HEK293T (cell line): Measurements from ENCODE around the gene WSB1.

Experiments used
- CTCF ChIA-PET: fragments of 350-600 bp; formaldehyde crosslinking; extraction: SDS; loops from one replicate; lab custom pipeline; 2021; ENCODE audit warnings: antibody characterized with exemption, inconsistent platforms; lab: Yijun Ruan, JAX
- POLR2A ChIA-PET: fragments of 350-600 bp; formaldehyde crosslinking; extraction: SDS; loops from one replicate; lab custom pipeline; 2020; ENCODE audit warnings: antibody characterized with exemption, inconsistent platforms; lab: Yijun Ruan, JAX
- DNase-seq: peaks from one replicate; pipeline ENCODE4 v3.0.0; 2012; ENCODE audit warnings: mixed read lengths; ENCODE audit errors: extremely low spot score
- ARNT ChIP-seq: fragments of 450-650 bp; IDR thresholded peaks from 2 replicates; pipeline ENCODE4 v1.6.1; 2017; ENCODE audit warnings: mild to moderate bottlenecking
- BHLHE40 ChIP-seq: fragments of 450-650 bp; IDR thresholded peaks from 2 replicates; pipeline ENCODE4 v1.6.1; 2016; ENCODE audit warnings: mild to moderate bottlenecking, moderate library complexity, borderline replicate concordance
- CTBP1 ChIP-seq: fragments of 450-650 bp; IDR thresholded peaks from 2 replicates; pipeline ENCODE4 v1.6.1; 2016; ENCODE audit warnings: borderline replicate concordance
- ELF4 ChIP-seq: fragments of 450-650 bp; IDR thresholded peaks from 2 replicates; pipeline ENCODE4 v1.6.1; 2017; ENCODE audit warnings: antibody characterized with exemption
- FOXA1 ChIP-seq: fragments of 450-650 bp; IDR thresholded peaks from 2 replicates; pipeline ENCODE4 v1.6.1; 2016; ENCODE audit warnings: mild to moderate bottlenecking
- FOXK2 ChIP-seq: fragments of 450-650 bp; IDR thresholded peaks from 2 replicates; pipeline ENCODE4 v1.6.1; 2016; ENCODE audit warnings: mild to moderate bottlenecking
- FOXM1 ChIP-seq: fragments of 450-650 bp; IDR thresholded peaks from 2 replicates; pipeline ENCODE4 v1.6.1; 2017; ENCODE audit warnings: mild to moderate bottlenecking, borderline replicate concordance
- HDGF ChIP-seq: fragments of 450-650 bp; IDR thresholded peaks from 2 replicates; pipeline ENCODE4 v1.6.1; 2017; ENCODE audit warnings: antibody characterized with exemption, borderline replicate concordance
- L3MBTL2 ChIP-seq: fragments of 450-650 bp; conservative IDR thresholded peaks from 2 replicates; pipeline ENCODE4 v1.6.1; 2016; ENCODE audit warnings: mild to moderate bottlenecking
- LEF1 ChIP-seq: fragments of 450-650 bp; IDR thresholded peaks from 2 replicates; pipeline ENCODE4 v1.6.1; 2017; ENCODE audit warnings: mild to moderate bottlenecking, borderline replicate concordance
- NFRKB ChIP-seq: fragments of 450-650 bp; IDR thresholded peaks from 2 replicates; pipeline ENCODE4 v1.6.1; 2016; ENCODE audit warnings: mild to moderate bottlenecking, moderate library complexity
- SP1 ChIP-seq: fragments of 450-650 bp; IDR thresholded peaks from 2 replicates; pipeline ENCODE4 v1.6.1; 2017
- SUZ12 ChIP-seq: fragments of 450-650 bp; IDR thresholded peaks from 2 replicates; pipeline ENCODE4 v1.6.1; 2016; ENCODE audit warnings: mild to moderate bottlenecking
- TARDBP ChIP-seq: fragments of 450-650 bp; IDR thresholded peaks from 2 replicates; pipeline ENCODE4 v1.6.1; 2016
- ZNF384 ChIP-seq: fragments of 450-650 bp; IDR thresholded peaks from 2 replicates; pipeline ENCODE4 v1.6.1; 2016
- TF ChIP-seq, protein P1 (sequence below): fragments of 450-650 bp; IDR thresholded peaks from 2 replicates; pipeline ENCODE4 v1.6.1; 2016

Gene WSB1

DNA sequence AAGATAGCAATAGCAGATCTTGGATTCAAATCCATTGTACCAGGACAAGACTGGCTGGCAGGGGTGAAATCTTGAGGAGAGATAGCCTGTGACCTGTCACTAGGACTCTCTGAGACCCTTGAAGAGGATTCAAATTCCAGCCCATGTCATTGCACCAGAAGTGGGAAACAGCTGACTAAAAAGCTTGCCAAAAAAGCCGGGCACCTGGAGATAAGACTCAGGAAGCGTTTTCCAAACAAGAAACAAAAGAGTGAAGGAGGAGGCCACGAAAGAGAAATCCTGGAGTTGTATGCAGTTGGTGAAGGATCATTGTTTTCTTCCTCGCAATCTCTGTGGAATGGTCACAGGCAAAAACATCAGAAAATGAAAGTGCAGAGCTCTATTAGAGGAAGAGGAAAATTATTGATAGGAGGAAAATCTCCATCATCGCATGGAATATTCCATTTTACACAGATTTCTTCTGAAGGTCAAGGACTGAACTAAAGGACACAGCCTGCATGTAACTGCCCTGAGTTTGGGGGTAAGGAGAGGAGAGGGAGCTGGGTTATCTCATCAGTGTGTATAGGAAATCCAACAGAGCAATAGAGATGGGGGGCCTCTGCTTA, 9.0 kb upstream of the WSB1 start:
- TF ChIP-seq SUZ12 (no peak), ELF4 (no peak), LEF1 (no peak), BHLHE40 (no peak), ARNT (no peak), CTBP1 (no peak), FOXA1 (no peak), FOXM1 (no peak), HDGF (no peak), ZNF384 (no peak), TARDBP (no peak), NFRKB (no peak), L3MBTL2 (no peak)
- TF ChIP-seq, protein P1, sequence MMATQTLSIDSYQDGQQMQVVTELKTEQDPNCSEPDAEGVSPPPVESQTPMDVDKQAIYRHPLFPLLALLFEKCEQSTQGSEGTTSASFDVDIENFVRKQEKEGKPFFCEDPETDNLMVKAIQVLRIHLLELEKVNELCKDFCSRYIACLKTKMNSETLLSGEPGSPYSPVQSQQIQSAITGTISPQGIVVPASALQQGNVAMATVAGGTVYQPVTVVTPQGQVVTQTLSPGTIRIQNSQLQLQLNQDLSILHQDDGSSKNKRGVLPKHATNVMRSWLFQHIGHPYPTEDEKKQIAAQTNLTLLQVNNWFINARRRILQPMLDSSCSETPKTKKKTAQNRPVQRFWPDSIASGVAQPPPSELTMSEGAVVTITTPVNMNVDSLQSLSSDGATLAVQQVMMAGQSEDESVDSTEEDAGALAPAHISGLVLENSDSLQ = no peak
- no peak for DNase-seq
- ChIA-PET POLR2A (interaction anchor here (1.0 to 1.1 kb wide), 2 partner anchors 9 to 10 kb away, joined by 4 to 5 read pairs; no protein-coding TSS in a partner anchor), CTCF (interaction anchor here (0.7 kb wide), 1 partner anchor 39 kb away, joined by 8 read pairs; no protein-coding TSS in a partner anchor)

DNA sequence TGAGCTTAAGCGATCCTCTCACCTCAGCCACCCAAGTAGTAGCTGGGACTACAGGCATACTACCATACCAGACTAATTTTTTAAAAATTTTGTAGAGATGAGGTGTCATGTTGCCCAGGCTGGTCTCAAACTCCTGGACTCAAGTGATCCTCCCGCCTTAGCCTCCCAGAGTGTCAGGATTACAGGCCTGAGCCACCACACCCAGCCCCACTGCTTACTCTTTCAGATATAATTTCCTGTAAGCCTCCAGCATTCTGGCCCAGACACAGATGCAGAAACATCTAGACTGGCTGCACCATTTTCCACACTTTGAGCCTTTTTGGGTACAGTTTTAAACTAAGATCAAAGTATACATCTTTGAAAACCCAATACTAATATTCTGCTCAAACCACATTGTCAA, 8.4 kb upstream of the WSB1 start:
- ChIA-PET POLR2A (interaction anchor here (1.0 to 1.1 kb wide), 2 partner anchors 8 to 9 kb away, joined by 4 to 5 read pairs; no protein-coding TSS in a partner anchor), CTCF (interaction anchor here (0.6 to 0.7 kb wide), 3 partner anchors 39 to 227 kb away, joined by 4 to 8 read pairs (median 4); no protein-coding TSS in a partner anchor)
- TF ChIP-seq FOXM1 (no peak), TARDBP (no peak), SP1 (no peak), ELF4 (no peak)
- no peak for DNase-seq

DNA sequence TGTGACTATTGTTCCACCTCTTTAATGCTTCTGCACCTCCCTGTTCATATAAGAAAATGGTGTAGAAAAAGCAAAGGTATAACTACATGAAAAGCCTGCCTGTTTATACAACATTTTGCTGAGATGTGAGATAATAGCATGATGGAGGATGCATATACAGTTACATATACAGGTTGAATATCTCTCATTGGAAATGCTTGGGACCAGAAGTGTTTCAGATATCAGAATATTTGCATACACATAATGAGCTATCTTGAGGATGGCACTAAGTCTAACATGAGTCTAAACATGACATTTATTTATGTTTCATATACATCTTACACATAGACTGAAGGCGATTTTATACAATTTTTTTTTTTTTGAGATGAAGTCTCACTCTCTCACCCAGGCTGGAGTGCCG, 5.7 kb upstream of the WSB1 start:
- ChIA-PET CTCF (no interaction called here), POLR2A (no interaction called here)
- TF ChIP-seq ARNT = no peak
- TF ChIP-seq, protein P1 = no peak
- TF ChIP-seq FOXK2 = no peak
- no peak for TF ChIP-seq ZNF384
- no peak for TF ChIP-seq SUZ12
- TF ChIP-seq FOXA1 = no peak
- no peak for TF ChIP-seq LEF1
- no peak for TF ChIP-seq CTBP1
- no peak for TF ChIP-seq HDGF
- TF ChIP-seq ELF4 = no peak
- TF ChIP-seq NFRKB = no peak
- TF ChIP-seq SP1 = no peak
- TF ChIP-seq BHLHE40 = no peak
- no peak for TF ChIP-seq TARDBP
- TF ChIP-seq FOXM1 = no peak
- TF ChIP-seq L3MBTL2 = no peak
- DNase-seq = no peak

DNA sequence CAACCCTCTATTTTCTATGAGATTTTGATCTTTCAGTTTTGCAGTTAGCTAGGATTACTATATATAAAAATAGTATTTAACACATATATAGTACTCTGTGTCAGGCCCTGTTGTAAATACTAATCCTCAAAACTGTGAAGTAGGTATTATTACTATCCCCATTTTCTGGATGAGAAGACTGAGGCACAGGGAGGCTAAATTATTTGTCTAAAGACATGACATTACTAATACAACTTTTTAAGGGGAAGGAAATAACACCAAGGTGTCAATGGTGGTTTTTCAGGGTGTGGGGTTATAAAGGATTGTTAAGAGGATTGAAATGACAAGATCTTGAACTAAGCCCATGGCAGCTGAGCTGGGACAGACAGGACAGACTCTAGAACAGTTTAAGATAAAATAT, 4.1 kb upstream of the WSB1 start:
- no peak for DNase-seq
- ChIA-PET POLR2A (interaction anchor here (1.4 kb wide), 1 partner anchor 15 kb away, joined by 4 read pairs; no protein-coding TSS in a partner anchor), CTCF (interaction anchor here (0.7 kb wide), 1 partner anchor 10 kb away, joined by 3 read pairs; no protein-coding TSS in a partner anchor)
- TF ChIP-seq SUZ12 (no peak), HDGF (no peak), FOXM1 (no peak), ZNF384 (no peak), L3MBTL2 (no peak), BHLHE40 (no peak), SP1 (no peak), TARDBP (no peak), FOXK2 (no peak), NFRKB (no peak), FOXA1 (no peak)
- TF ChIP-seq, protein P1 = no peak

DNA sequence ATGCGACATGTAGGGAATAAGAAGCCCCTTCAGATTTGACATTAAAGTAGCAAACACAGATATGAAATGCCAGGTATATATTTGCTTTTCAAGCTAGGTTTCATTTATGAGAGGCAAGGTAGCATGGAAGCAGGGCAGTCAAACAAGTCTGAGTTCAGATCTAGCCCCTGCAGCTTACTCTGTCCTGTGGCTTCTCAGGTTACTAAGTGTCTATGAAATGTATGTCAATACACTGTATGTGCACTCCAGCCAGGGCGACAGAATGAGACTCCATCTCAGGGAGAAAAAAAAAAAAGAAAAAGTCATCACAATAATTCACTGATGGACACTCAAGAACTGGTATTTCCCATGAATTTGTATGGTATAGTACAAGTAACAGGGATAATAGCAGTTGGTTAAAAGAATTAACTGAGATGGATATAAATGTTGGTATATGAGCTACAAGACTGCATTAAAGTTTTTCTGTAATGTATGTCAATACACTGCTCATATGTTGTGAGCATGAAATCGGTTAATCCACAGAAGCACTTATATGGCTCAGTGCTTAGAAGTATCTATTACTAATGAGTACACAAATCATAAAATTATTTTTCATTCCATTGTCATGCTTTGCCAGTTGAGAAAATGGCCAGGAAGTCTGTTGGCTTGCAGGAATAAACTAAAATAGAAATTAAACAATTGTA, 2.9 kb upstream of the WSB1 start:
- TF ChIP-seq FOXK2 (no peak), LEF1 (no peak), ZNF384 (peak; percentile 30; the same call in 1 of the 2 replicates), HDGF (no peak), FOXM1 (no peak), NFRKB (no peak), SUZ12 (no peak)
- no peak for DNase-seq
- POLR2A ChIA-PET = interaction anchor here (1.4 kb wide), 1 partner anchor 14 kb away, joined by 4 read pairs; no protein-coding TSS in a partner anchor
- CTCF ChIA-PET = no interaction called here
